HCT116 (cell line): ENCODE data around the gene NGFR.

Experiments
- ELF1 ChIP-seq: IDR thresholded peaks from 2 replicates; pipeline ENCODE4 v1.6.1; 2012; ENCODE audit warnings: low read depth, borderline replicate concordance
- EZH2 ChIP-seq: fragments of 200-600 bp; sonication (generic); IDR thresholded peaks from 2 replicates; pipeline ENCODE4 v1.6.1; 2017; ENCODE audit warnings: antibody characterized with exemption, mixed run types
- JUND ChIP-seq: IDR thresholded peaks from 2 replicates; pipeline ENCODE4 v1.6.1; 2012
- POLR2A ChIP-seq: IDR thresholded peaks from 2 replicates; pipeline ENCODE4 v1.7.0; 2011; ENCODE audit warnings: borderline replicate concordance; ENCODE audit not compliant: insufficient read depth, insufficient read length; ENCODE audit errors: extremely low read depth
- SIN3A ChIP-seq: IDR thresholded peaks from 2 replicates; pipeline ENCODE4 v1.6.1; 2012; ENCODE audit warnings: low read depth
- SP1 ChIP-seq: IDR thresholded peaks from 2 replicates; pipeline ENCODE4 v1.6.1; 2012; ENCODE audit warnings: low read depth
- YY1 ChIP-seq: IDR thresholded peaks from 2 replicates; pipeline ENCODE4 v1.6.1; 2011; ENCODE audit warnings: low read length, low read depth, moderate library complexity, mild to moderate bottlenecking; ENCODE audit not compliant: insufficient replicate concordance; ENCODE audit errors: extremely low read depth
- TF ChIP-seq, protein P1 (sequence below): IDR thresholded peaks from 2 replicates; pipeline ENCODE4 v1.6.1; 2012; ENCODE audit warnings: low read depth
- TF ChIP-seq, protein P2 (sequence below), 3 experiments: fragments of 200-600 bp in 1 of 3; sonication (generic) in 1 of 3; IDR thresholded peaks in 2 of 3; conservative IDR thresholded peaks in 1 of 3; 2 replicates each; pipeline ENCODE4 v1.5.1; 2012 to 2017; ENCODE audit warnings: low read depth in 2 of 3, low read length in 2 of 3, antibody characterized with exemption in 1 of 3, borderline replicate concordance in 1 of 3, control low read depth in 1 of 3, mild to moderate bottlenecking in 1 of 3, mixed read lengths in 1 of 3, mixed run types in 1 of 3, moderate library complexity in 1 of 3; ENCODE audit not compliant: insufficient read depth in 1 of 3
- TF ChIP-seq, protein P3 (sequence below): IDR thresholded peaks from 2 replicates; pipeline ENCODE4 v1.6.1; 2012

DNA sequence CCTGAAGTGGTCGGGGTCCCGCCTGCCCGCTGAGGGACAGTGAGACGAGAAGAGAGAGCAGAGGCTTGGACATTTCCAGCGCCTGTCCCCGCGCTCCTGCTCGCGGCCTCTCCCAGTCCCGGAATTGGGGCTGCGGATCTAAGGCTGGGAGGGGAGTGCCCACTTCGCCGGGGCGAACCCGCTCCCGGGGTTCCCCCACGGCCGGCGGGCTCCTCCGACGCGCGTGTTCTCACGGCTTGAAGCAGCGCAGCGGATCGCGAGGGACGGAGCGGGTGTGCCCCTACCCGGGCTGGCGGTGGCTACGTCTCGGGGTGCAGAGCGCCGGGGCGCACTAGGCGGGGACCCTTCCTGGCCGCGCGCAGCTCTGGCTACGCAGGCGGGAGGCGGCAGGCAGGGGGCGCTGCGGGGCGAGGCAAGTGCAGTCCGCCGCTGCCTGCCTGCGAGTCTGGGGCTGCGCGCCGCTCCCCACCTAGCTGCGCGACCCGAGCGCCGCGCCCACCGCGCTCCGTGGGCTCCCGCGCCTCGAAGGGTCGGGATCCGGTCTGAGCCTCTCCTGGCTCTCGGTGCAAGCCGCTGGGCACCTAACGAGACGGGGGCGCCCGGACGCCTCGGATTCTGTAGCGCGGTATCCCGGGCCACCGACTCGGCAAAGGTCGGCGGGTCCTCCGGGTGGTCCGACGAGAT is 1.2 kb downstream of the NGFR start:
- TF ChIP-seq ELF1 (no peak), SIN3A (no peak), YY1 (no peak), SP1 (no peak), POLR2A (no peak), EZH2 (no peak), JUND (no peak)
- TF ChIP-seq, protein P1, sequence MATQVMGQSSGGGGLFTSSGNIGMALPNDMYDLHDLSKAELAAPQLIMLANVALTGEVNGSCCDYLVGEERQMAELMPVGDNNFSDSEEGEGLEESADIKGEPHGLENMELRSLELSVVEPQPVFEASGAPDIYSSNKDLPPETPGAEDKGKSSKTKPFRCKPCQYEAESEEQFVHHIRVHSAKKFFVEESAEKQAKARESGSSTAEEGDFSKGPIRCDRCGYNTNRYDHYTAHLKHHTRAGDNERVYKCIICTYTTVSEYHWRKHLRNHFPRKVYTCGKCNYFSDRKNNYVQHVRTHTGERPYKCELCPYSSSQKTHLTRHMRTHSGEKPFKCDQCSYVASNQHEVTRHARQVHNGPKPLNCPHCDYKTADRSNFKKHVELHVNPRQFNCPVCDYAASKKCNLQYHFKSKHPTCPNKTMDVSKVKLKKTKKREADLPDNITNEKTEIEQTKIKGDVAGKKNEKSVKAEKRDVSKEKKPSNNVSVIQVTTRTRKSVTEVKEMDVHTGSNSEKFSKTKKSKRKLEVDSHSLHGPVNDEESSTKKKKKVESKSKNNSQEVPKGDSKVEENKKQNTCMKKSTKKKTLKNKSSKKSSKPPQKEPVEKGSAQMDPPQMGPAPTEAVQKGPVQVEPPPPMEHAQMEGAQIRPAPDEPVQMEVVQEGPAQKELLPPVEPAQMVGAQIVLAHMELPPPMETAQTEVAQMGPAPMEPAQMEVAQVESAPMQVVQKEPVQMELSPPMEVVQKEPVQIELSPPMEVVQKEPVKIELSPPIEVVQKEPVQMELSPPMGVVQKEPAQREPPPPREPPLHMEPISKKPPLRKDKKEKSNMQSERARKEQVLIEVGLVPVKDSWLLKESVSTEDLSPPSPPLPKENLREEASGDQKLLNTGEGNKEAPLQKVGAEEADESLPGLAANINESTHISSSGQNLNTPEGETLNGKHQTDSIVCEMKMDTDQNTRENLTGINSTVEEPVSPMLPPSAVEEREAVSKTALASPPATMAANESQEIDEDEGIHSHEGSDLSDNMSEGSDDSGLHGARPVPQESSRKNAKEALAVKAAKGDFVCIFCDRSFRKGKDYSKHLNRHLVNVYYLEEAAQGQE, result no peak
- TF ChIP-seq, protein P2, sequence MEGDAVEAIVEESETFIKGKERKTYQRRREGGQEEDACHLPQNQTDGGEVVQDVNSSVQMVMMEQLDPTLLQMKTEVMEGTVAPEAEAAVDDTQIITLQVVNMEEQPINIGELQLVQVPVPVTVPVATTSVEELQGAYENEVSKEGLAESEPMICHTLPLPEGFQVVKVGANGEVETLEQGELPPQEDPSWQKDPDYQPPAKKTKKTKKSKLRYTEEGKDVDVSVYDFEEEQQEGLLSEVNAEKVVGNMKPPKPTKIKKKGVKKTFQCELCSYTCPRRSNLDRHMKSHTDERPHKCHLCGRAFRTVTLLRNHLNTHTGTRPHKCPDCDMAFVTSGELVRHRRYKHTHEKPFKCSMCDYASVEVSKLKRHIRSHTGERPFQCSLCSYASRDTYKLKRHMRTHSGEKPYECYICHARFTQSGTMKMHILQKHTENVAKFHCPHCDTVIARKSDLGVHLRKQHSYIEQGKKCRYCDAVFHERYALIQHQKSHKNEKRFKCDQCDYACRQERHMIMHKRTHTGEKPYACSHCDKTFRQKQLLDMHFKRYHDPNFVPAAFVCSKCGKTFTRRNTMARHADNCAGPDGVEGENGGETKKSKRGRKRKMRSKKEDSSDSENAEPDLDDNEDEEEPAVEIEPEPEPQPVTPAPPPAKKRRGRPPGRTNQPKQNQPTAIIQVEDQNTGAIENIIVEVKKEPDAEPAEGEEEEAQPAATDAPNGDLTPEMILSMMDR (IDR thresholded peaks at IDR 0.05 in 2 of 3, conservative IDR thresholded peaks at IDR 0.05 in 1 of 3; ENCODE audit: borderline replicate concordance in 1 of 3, insufficient read depth in 1 of 3, low read depth in 2 of 3, low read length in 2 of 3), result peak; percentile 40 to 86 (median 74)
- TF ChIP-seq, protein P3, sequence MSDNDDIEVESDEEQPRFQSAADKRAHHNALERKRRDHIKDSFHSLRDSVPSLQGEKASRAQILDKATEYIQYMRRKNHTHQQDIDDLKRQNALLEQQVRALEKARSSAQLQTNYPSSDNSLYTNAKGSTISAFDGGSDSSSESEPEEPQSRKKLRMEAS, result no peak
